Right lung (tissue), 5 donors: ENCODE data around the gene TRPM1. TPM values are rescaled to one million over a fixed set of nuclear protein-coding genes. Genes with fewer than 3 reads are reported as not detected.
"Not testable (repeated sequence)": the region's sequence is repeated elsewhere in the genome, so short reads cannot be mapped to it uniquely, and the experiment has no call there.

Source experiments
- DNase-seq, 2 donors: peaks; one replicate each; pipeline ENCODE4 v3.0.0-alpha.2; 2013
- polyA plus RNA-seq, 5 donors: library from polyadenylated mRNA; unstranded; fragments of 120-200 nt; gene quantifications; one replicate each; pipeline versions ENCODE4 v1.2.1 to v1.2.3, GENCODE V29; 2013; ENCODE audit warnings: inconsistent platforms in 1 of 5, low replicate concordance in 1 of 5; ENCODE audit not compliant: insufficient read length in 5 of 5, insufficient read depth in 1 of 5

The TRPM1 gene
- polyA plus RNA-seq, 5 donors, result 0.03 TPM; not detected in 4

DNA sequence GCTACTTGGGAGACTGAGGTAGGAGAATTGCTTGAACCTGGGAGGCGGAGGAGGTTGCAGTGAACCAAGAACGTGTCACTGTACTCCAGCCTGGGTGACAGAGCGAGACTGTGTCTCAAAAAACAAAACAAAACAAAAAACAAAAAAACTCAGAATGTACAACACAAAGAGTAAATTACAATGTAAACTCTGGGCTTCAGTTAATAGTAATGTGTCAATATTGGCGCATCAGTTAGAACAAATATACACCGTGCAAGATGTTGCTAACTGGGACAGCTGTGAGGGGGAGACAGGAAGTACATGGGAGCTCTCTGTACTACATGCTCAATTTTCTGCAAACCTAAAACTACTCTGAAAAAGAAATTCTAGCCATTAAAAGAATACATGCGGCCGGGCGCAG is 23.5 kb upstream of the TRPM1 start:
- DNase-seq, result no peak

DNA sequence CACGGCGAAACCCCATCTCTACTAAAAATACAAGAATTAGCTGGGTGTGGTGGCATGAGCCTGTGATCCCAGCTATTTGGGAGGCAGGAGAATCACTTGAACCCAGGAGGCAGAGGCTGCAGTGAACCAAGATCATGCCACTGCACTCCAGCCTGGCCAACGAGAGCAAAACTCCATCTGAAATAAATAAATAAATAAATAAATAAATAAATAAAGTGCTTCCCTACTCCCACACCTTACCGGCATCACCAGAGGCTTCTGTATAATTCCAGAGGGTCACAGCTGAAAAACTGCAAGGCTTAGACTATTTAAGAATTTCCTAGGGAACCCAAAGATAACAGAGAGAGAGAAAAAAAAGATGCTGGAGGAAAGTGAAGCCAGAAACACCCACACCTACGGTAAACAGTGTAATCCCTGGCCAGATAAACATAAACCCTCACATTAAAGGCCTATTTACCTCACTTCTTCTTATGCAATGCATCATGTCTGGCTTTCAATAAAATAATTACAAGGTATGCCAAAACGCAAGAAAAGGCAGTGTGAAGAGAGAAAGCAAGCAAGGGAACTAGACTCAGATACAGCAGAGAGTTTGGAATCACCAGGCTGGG is 15.0 kb upstream of the TRPM1 start:
- no peak for DNase-seq

DNA sequence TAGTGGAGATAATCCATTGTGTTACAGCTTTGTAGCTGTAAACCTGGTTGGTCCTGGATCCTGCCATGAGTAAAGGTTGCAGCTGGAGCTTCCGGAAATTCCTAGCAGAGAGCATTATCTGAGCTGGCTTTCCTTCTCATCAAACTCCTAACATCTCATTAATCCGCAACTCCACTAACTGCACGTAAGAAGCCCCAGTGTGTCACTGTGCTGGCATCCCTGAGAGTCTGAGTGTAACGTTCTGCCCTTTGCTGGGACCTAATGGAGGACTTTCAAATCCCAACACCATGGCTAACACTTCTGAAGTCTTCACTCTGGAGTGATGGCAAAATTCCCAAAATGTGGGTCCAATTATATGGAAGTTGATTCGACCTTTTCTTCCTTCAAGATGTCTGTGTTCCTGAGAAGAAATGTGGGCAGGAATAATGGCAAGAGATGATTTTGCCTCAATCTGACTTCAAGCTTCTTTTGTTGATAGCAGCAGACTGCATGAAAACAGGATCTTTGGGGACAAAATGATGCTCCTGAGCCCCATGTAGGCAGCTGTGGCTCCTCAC is 9.6 kb upstream of the TRPM1 start:
- DNase-seq, result no peak

GRCh38 chr15:31108836-31109235 is 7.3 kb upstream of the TRPM1 start:
- no peak for DNase-seq

- no peak for DNase-seq
Measured at GRCh38 chr15:31106495-31107300, 5.2 kb upstream of the TRPM1 start.

DNA sequence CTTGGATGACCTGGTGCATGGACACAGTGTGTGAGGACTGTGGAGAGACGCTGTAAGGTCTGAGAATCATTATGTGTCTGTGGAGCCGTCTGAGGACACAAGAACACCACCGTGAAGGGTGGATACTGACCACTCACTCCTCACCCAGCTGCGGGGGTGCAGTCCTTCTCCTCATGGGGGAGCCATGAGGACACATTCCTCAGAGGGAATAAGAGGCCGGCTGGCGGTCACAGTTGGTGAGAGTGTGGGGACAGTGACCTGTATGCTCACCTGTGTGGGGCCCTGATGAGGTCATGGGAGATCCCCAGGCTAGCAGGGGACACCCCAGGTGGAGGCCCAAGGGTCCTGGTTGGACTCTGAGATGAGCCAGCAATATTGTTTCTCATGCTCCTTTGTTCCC is 2.5 kb upstream of the TRPM1 start:
- DNase-seq, result no peak

GRCh38 chr15:31102374-31103342 is 1.1 kb upstream of the TRPM1 start:
- no peak for DNase-seq

DNA sequence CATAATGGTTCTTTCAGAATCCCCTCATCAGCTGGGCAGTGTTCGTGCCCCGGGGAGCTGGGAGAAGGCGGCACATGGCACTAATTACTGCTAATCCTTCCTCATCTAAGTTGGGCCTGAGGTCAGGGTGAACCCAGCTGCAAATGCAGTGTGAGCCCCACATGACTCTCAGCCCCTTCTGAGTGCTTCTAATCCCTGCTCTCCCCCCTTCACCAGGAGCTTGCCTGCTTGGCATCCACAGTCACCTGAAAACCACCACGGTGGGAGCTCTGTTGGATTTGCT is 455 bp upstream of the TRPM1 start:
- no peak for DNase-seq

DNA sequence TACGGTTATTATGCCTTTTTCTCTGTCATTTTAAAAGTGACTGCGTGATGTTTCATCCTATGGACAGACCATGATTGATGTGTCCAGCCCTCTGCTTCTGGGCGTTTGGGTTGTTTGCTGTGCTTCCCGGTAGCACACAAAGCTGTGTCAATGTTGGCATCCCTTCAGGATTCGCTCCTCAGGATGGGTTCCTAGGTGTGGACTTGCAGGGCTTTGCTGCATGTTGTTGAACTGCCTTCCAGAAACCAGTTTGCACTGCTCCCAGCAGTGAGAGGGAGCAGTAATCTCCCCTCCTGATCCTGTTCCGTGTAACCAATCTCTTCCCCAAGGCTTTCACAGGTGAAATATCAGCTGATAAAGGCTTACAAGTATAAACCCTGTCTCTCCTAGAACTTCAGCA is 787 bp downstream of the TRPM1 start:
- no peak for DNase-seq

DNA sequence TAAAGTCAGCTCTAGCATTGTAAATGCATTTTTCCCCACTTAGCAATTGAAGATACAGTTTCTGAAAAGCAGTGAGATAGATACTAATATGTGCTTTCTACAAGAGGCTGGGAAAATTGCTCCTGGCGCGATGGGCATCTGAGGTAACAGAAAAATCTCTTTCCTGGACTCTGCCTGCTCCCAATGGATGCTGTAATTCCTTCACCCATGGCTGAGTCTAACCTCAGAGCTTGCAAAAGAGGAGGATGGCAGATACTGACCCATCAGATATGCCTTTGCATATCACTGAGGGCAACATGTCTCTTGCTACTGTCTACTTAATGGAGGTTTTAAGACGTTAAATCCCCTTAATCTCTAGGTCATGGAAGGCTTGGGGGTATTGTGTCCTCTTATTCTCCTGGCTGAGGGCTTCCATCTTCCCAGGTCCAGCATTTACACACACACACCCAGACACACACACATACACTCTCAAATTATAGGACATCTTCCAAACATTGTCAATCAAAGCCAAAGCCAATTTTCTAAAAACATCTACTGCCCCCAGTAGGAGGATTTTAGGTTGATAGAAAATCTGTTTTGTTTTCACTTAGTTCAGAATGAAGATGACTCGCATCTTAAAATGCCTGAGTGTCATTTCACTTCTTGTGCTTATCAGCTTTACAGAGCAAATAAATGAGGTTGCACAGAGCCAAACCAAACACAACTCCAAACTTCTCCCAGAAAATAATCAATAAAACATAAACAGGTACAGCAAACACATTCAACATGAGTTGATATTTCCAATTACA is 2.4 kb downstream of the TRPM1 start:
- DNase-seq, result no peak

GRCh38 chr15:31098491-31098917 is 3.0 kb downstream of the TRPM1 start:
- no peak for DNase-seq

GRCh38 chr15:31096563-31096962 is 5.0 kb downstream of the TRPM1 start:
- no peak for DNase-seq

- DNase-seq, result no peak
Measured at GRCh38 chr15:31091481-31091880, 10.0 kb downstream of the TRPM1 start.

DNA sequence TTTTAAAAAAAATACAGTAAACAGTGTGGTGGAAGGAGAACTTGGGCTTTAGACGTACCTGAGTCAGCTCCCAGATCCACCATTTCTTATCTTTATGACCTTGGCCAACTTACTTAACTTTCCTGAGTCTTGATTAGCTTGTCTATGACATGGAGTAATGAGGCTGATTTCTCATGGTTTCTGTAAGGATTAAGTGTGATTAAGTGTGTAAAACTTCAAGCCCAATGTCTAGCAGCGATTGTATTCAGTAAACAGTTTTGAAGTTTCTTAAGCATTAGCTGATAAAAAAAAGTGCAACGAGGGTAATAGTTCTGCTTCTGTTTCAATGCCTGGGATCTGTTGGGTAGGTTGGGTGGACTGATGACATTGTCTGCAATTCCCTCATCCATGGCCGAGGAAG is 10.8 kb downstream of the TRPM1 start:
- DNase-seq, result no peak

DNA sequence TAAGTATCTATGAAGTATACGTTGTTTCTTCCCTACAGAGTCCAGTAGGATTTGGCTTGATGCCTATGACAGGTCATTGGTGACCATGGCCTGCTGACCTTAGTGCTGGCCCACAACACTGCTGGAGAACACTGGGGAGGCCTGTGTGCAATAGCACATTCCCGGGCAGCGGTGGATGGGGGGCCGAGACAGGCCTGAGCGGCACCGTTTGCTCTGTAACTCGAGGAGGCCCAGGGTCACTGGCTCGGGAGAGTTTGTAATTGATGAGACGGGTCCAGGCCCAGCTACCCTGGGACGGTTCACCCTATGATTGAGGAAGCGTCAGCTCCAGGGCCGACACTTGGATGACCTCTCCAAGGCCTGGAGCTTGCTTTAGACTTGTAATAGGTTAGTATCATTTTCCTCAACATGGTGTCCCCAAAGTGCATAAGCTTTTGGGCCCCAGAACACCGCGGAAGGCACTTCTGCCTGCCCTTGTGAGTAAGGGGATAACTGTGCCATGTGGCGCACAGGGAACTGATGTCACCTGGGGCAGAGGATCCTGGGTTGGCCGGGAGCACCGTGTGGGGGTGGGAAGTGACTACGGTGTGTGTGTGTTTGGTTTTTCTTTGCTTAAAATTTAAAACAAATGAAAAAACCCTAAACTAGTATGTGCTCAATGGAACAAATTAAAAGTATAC is 12.0 kb downstream of the TRPM1 start:
- DNase-seq, result no peak

- DNase-seq, result no peak
Measured at GRCh38 chr15:31088672-31089367, 12.7 kb downstream of the TRPM1 start.

- DNase-seq, result not testable (repeated sequence)
Measured at GRCh38 chr15:31088041-31088440, 13.5 kb downstream of the TRPM1 start.

DNA sequence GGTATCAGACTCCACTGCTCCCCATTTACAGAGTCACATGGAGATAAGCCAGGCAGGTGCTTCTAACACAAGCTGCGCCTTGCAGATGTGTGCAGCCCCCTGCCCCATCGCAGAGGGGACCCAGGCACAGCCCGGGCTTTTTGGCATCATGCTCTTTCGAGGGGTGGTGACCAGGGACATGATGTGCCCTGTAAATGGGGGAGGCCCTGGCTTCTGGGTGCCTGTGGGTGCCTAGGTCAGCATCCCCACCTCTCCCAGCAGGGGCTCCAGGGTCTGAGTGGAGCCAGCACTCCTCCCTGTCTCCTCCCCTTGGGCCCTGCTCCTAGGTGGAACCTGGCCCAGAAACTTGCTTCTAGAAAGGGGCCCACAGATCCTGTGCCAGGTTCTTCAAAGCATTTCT is 15.2 kb downstream of the TRPM1 start:
- no peak for DNase-seq

DNA sequence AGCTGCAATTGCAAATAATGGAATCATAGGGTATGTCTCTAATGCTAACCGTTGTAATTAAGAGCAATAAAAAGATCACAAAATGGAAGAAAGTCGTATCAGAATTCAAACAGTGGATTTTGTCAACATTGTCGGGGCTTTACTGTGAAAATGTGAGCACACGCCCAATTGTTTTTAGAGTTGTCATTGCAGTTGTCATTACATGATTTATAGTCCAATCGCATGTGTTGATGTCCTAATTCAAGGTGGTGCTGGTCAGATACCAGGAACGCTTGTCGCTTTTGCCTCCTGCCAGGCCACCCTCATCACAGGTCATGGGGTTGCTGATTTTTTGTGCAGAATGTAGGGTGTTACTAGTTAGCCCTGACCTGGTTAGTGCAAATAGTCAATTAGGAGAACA is 16.2 kb downstream of the TRPM1 start:
- no peak for DNase-seq

DNA sequence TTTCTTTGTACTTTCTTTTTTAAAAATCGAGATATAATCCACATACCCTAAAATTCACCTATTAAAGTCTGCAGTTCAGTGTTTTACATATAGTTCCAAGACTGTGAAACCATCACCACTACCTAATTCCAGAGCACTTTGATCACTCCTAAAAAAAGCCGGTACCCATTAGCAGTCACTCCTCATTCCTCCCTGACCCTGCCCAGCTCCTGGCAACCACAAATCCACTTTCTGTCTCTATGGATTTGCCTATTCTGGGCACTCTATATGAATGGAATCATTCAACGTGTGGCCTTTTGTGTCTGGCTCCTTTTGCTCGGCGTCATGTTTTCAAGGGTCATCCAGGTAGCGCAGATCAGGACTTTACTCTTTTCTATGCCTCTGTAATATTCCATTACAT is 17.3 kb downstream of the TRPM1 start:
- no peak for DNase-seq
